Tibial artery (tissue), 4 donors: ENCODE results near the gene LPP.
A peak's percentile ranks its signal among the peaks of the same experiment; 100 is the strongest.

Experiments
- DNase-seq, 2 donors: peaks; one replicate each; pipeline ENCODE4 v3.0.0-alpha.2; 2019
- H3K27ac ChIP-seq, 2 donors: fragments of 200-600 bp; sonication (generic) in 1 of 2; 1 replicate in 1 of 2; 2 replicates in 1 of 2; pipeline ENCODE4 v1.5.1; 2018 to 2019; ENCODE audit warnings: mild to moderate bottlenecking in 1 of 2
- H3K27me3 ChIP-seq, 2 donors: fragments of 200-600 bp; sonication (generic) in 1 of 2; one replicate each; pipeline versions ENCODE4 v1.5.1 to v1.6.0; 2016 to 2019
- H3K36me3 ChIP-seq, 3 donors: fragments of 200-600 bp; sonication (generic) in 2 of 3; one replicate each; pipeline ENCODE4 v1.5.1; 2016 to 2019; ENCODE audit warnings: mild to moderate bottlenecking in 2 of 3
- H3K4me1 ChIP-seq, 4 donors: fragments of 200-600 bp; sonication (generic) in 2 of 4; 1 replicate in 3 of 4; 2 replicates in 1 of 4; pipeline ENCODE4 v1.5.1; 2016 to 2019
- H3K4me3 ChIP-seq, 2 donors: fragments of 200-600 bp; sonication (generic) in 1 of 2; 1 replicate in 1 of 2; 2 replicates in 1 of 2; pipeline ENCODE4 v1.5.1; 2018 to 2019; ENCODE audit warnings: mild to moderate bottlenecking in 2 of 2
- H3K9me3 ChIP-seq, 3 donors: fragments of 200-600 bp; sonication (generic) in 1 of 3; one replicate each; pipeline ENCODE4 v1.5.1; 2016 to 2019
- CTCF ChIP-seq, 2 experiments: fragments of 200-600 bp in 1 of 2; fragments of 450-650 bp in 1 of 2; IDR thresholded peaks; one replicate each; pipeline ENCODE4 v1.5.1; 2017 to 2019; ENCODE audit warnings: antibody characterized with exemption in 2 of 2, mild to moderate bottlenecking in 1 of 2, moderate library complexity in 1 of 2
- intact Hi-C: fragments of 100-400 bp; cut with DNase I; formaldehyde crosslinking; loops from one replicate; pipeline ENCODE4 v1.15.0; 2023; ENCODE audit warnings: low total_unique reads

LPP gene

DNA sequence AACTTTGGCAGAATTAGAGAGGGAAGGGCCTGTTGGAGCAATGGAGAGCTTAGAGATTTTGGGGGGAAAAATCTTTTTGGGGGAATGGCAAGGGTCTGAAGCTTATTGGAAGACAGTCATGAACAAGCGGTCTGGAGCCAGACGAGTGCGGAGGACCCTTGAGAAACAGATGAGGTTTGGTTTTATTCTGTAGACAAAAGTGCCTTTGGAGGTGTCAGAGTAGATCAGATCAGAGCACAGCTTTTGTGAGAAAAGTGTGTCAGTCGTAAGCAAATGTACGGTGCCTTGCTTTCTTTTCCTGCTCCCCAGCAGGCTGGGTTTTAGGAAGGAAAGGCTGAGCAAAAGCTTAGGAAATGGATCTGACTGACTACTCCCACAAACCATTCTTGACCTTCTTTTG is 781.0 kb downstream of the LPP start:
- peaks cover 0 to 14% (median 13%) of the 10 kb centered on the region in 4 donors for H3K4me1 ChIP-seq
- H3K36me3 ChIP-seq: no peaks in the 10 kb centered on the region
- TF ChIP-seq CTCF (IDR thresholded peaks at IDR 0.05): no peak
- no peak overlapping the region for H3K27ac ChIP-seq
- H3K9me3 ChIP-seq: no peaks in the 10 kb centered on the region
- DNase-seq: no peak
- no peak overlapping the region for H3K4me3 ChIP-seq
- intact Hi-C loops: no loop called here
- H3K27me3 ChIP-seq: no peaks in the 10 kb centered on the region

- TF ChIP-seq CTCF (IDR thresholded peaks at IDR 0.05): no peak
- peaks cover 0 to 30% (median 27%) of the 10 kb centered on the region in 4 donors for H3K4me1 ChIP-seq
- H3K27ac ChIP-seq: no peak overlapping the region
- H3K27me3 ChIP-seq: no peaks in the 10 kb centered on the region
- H3K36me3 ChIP-seq: no peaks in the 10 kb centered on the region
- no peak overlapping the region for H3K4me3 ChIP-seq
- intact Hi-C loops: no loop called here
- no peaks in the 10 kb centered on the region for H3K9me3 ChIP-seq
- DNase-seq: no peak
These were observed 782.7 kb downstream of the LPP start for GRCh38 chr3:188936597-188937107.

- TF ChIP-seq CTCF (IDR thresholded peaks at IDR 0.05): no peak
- intact Hi-C loops: no loop called here
- Histone ChIP-seq H3K36me3 (no peaks in the 10 kb centered on the region), H3K4me1 (peaks cover 0 to 37% (median 34%) of the 10 kb centered on the region in 4 donors), H3K9me3 (no peaks in the 10 kb centered on the region), H3K27me3 (no peaks in the 10 kb centered on the region), H3K27ac (no peak overlapping the region), H3K4me3 (no peak overlapping the region)
- no peak for DNase-seq
These were observed 783.4 kb downstream of the LPP start for GRCh38 chr3:188937389-188937788.

GRCh38 chr3:188938999-188939398 is 785.0 kb downstream of the LPP start:
- Histone ChIP-seq H3K4me1 (peaks cover 0 to 54% (median 44%) of the 10 kb centered on the region in 4 donors), H3K9me3 (no peaks in the 10 kb centered on the region), H3K4me3 (no peak overlapping the region), H3K27me3 (no peaks in the 10 kb centered on the region), H3K27ac (peak overlapping the region; percentile 43 to 87), H3K36me3 (no peaks in the 10 kb centered on the region)
- intact Hi-C loops: no loop called here
- TF ChIP-seq CTCF (IDR thresholded peaks at IDR 0.05): no peak
- DNase-seq: no peak

GRCh38 chr3:188939814-188940572 is 786.0 kb downstream of the LPP start:
- no peak overlapping the region for H3K4me3 ChIP-seq
- TF ChIP-seq CTCF (IDR thresholded peaks at IDR 0.05): no peak
- H3K36me3 ChIP-seq: no peaks in the 10 kb centered on the region
- intact Hi-C loops: loop anchor here (10.0 kb wide), 3 partner anchors 335 to 785 kb away; partner anchors contain the start of gene LPP
- H3K27ac ChIP-seq: peak overlapping the region; percentile 43 to 87
- no peaks in the 10 kb centered on the region for H3K27me3 ChIP-seq
- H3K9me3 ChIP-seq: no peaks in the 10 kb centered on the region
- DNase-seq: no peak
- H3K4me1 ChIP-seq: peaks cover 0 to 63% (median 54%) of the 10 kb centered on the region in 4 donors
